Esophagus muscularis mucosa (tissue), 4 donors: ENCODE measurements around the gene ZFYVE27. TPM values are rescaled to one million over a fixed set of nuclear protein-coding genes. Genes with fewer than 3 reads are reported as not detected.

Source experiments
- DNase-seq: peaks from one replicate; pipeline ENCODE4 v3.0.0-alpha.2; 2017; ENCODE audit errors: extremely low spot score
- H3K27ac ChIP-seq, 4 donors: fragments of 200-600 bp; sonication (generic); replicated peaks in 1 of 4; 1 replicate in 3 of 4; 2 replicates in 1 of 4; pipeline ENCODE4 v1.5.1; 2016 to 2019; ENCODE audit warnings: mild to moderate bottlenecking in 1 of 4
- H3K27me3 ChIP-seq, 4 donors: fragments of 200-600 bp; sonication (generic); one replicate each; pipeline versions ENCODE4 v1.5.1 to v1.6.0; 2016 to 2019
- H3K36me3 ChIP-seq, 4 donors: fragments of 200-600 bp; sonication (generic); one replicate each; pipeline ENCODE4 v1.5.1; 2016 to 2019
- H3K4me1 ChIP-seq, 4 donors: fragments of 200-600 bp; sonication (generic); one replicate each; pipeline ENCODE4 v1.5.1; 2016 to 2019
- H3K4me3 ChIP-seq, 4 donors: fragments of 200-600 bp; sonication (generic); 1 replicate in 2 of 4; 2 replicates in 2 of 4; pipeline ENCODE4 v1.5.1; 2016 to 2019; ENCODE audit warnings: mild to moderate bottlenecking in 4 of 4, moderate library complexity in 1 of 4
- H3K9me3 ChIP-seq, 4 donors: fragments of 200-600 bp; sonication (generic); 1 replicate in 3 of 4; 2 replicates in 1 of 4; pipeline ENCODE4 v1.5.1; 2016 to 2019
- CTCF ChIP-seq, 3 experiments: fragments of 200-600 bp in 2 of 3; fragments of 450-650 bp in 1 of 3; sonication (generic) in 2 of 3; IDR thresholded peaks; one replicate each; pipeline ENCODE4 v1.5.1; 2017 to 2019; ENCODE audit warnings: antibody characterized with exemption in 3 of 3, mild to moderate bottlenecking in 2 of 3, moderate library complexity in 1 of 3
- EP300 ChIP-seq: sonication (generic); formaldehyde crosslinking; IDR thresholded peaks from one replicate; pipeline ENCODE4 v1.6.1; 2017; ENCODE audit warnings: antibody characterized with exemption
- POLR2A ChIP-seq: fragments of 450-650 bp; IDR thresholded peaks from one replicate; pipeline ENCODE4 v1.6.1; 2017; ENCODE audit warnings: antibody characterized with exemption, moderate library complexity, mild to moderate bottlenecking, low read depth
- POLR2AphosphoS5 ChIP-seq, 2 donors: sonication (generic); formaldehyde crosslinking; IDR thresholded peaks; one replicate each; pipeline ENCODE4 v1.6.1; 2017; ENCODE audit warnings: antibody characterized with exemption in 2 of 2
- WGBS: methylation state at CpG from one replicate; pipeline ENCODE4 v1.1.5; 2018; 5-methylcytosine and 5-hydroxymethylcytosine counted together
- intact Hi-C: fragments of 100-400 bp; cut with DNase I; formaldehyde crosslinking; loops from one replicate; pipeline ENCODE4 v1.15.1; 2023
- total RNA-seq, 4 donors: library from RNA; depleted of rRNA; stranded (reverse); fragments of >200 nt; gene quantifications; one replicate each; pipeline versions ENCODE4 v1.1.0 to v1.2.1, GENCODE V29; 2016

ZFYVE27 gene
- total RNA-seq, 4 donors from 2014 or later, result 7.1 to 17.2 (median 16.0) TPM

- 72% methylated on average over 6 of the region's 7 CpGs for WGBS
- H3K27me3 ChIP-seq, result no peaks in the 10 kb centered on the region
- no peaks in the 10 kb centered on the region for H3K9me3 ChIP-seq
- DNase-seq, result no peak
- H3K27ac ChIP-seq, result peak overlapping the region in 2 of 4 donors; percentile 32 to 40
- intact Hi-C loops, result no loop called here
- no peak overlapping the region for H3K4me3 ChIP-seq
- TF ChIP-seq EP300 (no peak), CTCF (IDR thresholded peaks at IDR 0.05) (no peak), POLR2A (no peak), POLR2AphosphoS5 (IDR thresholded peaks at IDR 0.05) (no peak)
- H3K4me1 ChIP-seq, result peaks cover 15 to 25% (median 18%) of the 10 kb centered on the region in 4 donors
- no peaks in the 10 kb centered on the region for H3K36me3 ChIP-seq
These were observed 44.1 kb downstream of the ZFYVE27 start for GRCh38 chr10:97780841-97781617.

DNA sequence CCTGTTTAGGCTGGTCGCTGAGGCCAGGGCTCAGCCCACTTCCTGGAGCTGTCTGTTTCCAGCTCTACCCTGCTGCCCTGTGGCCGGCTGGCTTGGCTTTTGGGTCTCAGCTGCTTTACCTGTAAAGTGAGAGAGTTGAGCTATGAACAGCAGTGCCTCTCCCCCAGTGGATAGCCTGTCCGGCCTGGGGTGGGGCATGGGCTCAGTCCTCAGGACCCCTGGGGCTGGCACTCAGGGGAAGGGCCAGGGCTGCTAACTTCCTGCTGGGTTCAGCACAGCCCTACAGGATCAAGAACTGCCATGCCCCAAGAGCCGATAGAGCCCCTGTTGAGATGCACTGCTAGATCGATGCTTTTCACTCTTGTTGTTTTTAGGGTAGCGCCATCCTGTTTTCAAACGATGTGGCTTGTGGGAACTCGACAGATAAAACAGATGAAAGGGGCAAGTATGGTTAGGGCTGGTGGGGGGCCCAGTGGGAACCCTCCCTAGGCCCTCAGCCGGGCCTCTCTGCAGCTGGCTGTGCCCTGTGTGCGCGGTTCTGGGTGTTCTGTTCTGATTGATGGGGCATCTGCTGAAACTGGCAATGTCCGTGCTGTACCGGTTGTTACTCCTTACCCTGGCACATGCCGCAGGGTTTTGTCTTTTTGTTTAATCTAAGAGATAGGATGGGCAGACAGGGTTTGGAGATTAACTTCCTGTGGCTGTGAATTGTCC, 44.8 kb downstream of the ZFYVE27 start:
- H3K27me3 ChIP-seq, result peaks cover 0 to 4% (median 0%) of the 10 kb centered on the region in 4 donors
- peaks cover 15 to 25% (median 18%) of the 10 kb centered on the region in 4 donors for H3K4me1 ChIP-seq
- TF ChIP-seq CTCF (IDR thresholded peaks at IDR 0.05) (no peak), POLR2AphosphoS5 (IDR thresholded peaks at IDR 0.05) (no peak), POLR2A (no peak), EP300 (no peak)
- DNase-seq, result no peak
- no peaks in the 10 kb centered on the region for H3K9me3 ChIP-seq
- 75% methylated on average over 9 of the region's 14 CpGs for WGBS
- H3K36me3 ChIP-seq, result no peaks in the 10 kb centered on the region
- peak overlapping the region in 2 of 4 donors; percentile 32 to 40 for H3K27ac ChIP-seq
- no peak overlapping the region for H3K4me3 ChIP-seq
- intact Hi-C loops, result no loop called here

GRCh38 chr10:97782455-97783228, 45.7 kb downstream of the ZFYVE27 start:
- intact Hi-C loops, result no loop called here
- H3K27me3 ChIP-seq, result peaks cover 0 to 12% (median 0%) of the 10 kb centered on the region in 4 donors
- H3K9me3 ChIP-seq, result no peaks in the 10 kb centered on the region
- no peak overlapping the region for H3K4me3 ChIP-seq
- DNase-seq, result no peak
- 71% methylated on average over 11 of the region's 11 CpGs for WGBS
- peaks cover 15 to 25% (median 18%) of the 10 kb centered on the region in 4 donors for H3K4me1 ChIP-seq
- no peak for TF ChIP-seq CTCF (IDR thresholded peaks at IDR 0.05)
- no peak for TF ChIP-seq POLR2AphosphoS5 (IDR thresholded peaks at IDR 0.05)
- no peak for TF ChIP-seq EP300
- no peak for TF ChIP-seq POLR2A
- no peaks in the 10 kb centered on the region for H3K36me3 ChIP-seq
- H3K27ac ChIP-seq, result no peak overlapping the region

DNA sequence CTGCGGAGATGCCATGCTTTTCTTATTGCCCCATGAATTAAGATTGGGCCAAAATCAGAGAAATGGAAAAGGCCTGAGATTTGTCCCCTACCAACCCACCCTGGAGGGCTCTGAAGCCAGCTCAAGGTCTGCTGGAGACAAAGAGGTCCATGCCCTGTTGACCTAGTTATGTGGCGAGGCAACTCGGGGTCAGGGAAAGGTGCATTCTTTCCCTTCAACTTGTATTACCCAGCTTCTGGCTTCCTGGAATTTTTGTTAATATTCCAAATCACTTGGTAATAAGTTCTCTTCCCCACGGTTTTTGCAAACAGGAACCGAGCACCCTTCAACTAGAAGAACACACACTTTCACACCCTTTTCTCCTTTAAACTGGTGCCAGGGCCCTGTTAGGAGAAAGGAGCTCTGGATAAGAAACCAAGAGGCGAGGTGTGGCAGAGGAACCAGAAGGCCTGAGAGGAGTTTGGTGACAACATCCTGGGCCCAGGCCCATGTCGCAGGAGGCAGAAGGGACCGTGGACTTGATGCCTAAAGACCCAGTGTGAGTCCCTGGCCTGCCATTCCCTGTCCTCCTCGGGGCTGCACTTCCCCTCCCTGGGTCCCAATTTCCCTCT, 47.4 kb downstream of the ZFYVE27 start:
- 76% methylated on average over 9 of the region's 9 CpGs for WGBS
- intact Hi-C loops, result no loop called here
- Histone ChIP-seq H3K4me1 (peaks cover 15 to 32% (median 25%) of the 10 kb centered on the region in 4 donors), H3K36me3 (no peaks in the 10 kb centered on the region), H3K9me3 (no peaks in the 10 kb centered on the region), H3K4me3 (no peak overlapping the region), H3K27me3 (peaks cover 0 to 29% (median 0%) of the 10 kb centered on the region in 4 donors), H3K27ac (no peak overlapping the region)
- no peak for DNase-seq
- no peak for TF ChIP-seq CTCF (IDR thresholded peaks at IDR 0.05)
